Activated naive CD4-positive, alpha-beta T cell treated with anti-CD3 and anti-CD28 coated beads, Interleukin-2, amount 50 U/mL, for 24 hours (primary cell): Measurements from ENCODE around the gene ZBTB6.
"Not testable (repeated sequence)": the region's sequence is repeated elsewhere in the genome, so short reads cannot be mapped to it uniquely, and the experiment has no call there.

Experiments
- H3K27ac Mint-ChIP-seq: one replicate; pipeline ENCODE4 v1.8.0; 2021; ENCODE audit warnings: mild to moderate bottlenecking, mixed read lengths
- H3K27me3 Mint-ChIP-seq: one replicate; pipeline ENCODE4 v1.8.0; 2021; ENCODE audit warnings: mixed read lengths
- H3K36me3 Mint-ChIP-seq: one replicate; pipeline ENCODE4 v1.8.0; 2021; ENCODE audit warnings: mixed read lengths
- H3K4me1 Mint-ChIP-seq: one replicate; pipeline ENCODE4 v1.8.0; 2021; ENCODE audit warnings: mixed read lengths
- H3K4me3 Mint-ChIP-seq: one replicate; pipeline ENCODE4 v1.8.0; 2021; ENCODE audit warnings: mild to moderate bottlenecking, mixed read lengths
- H3K9me3 Mint-ChIP-seq: one replicate; pipeline ENCODE4 v1.8.0; 2021; ENCODE audit warnings: mixed read lengths

ZBTB6 gene

DNA sequence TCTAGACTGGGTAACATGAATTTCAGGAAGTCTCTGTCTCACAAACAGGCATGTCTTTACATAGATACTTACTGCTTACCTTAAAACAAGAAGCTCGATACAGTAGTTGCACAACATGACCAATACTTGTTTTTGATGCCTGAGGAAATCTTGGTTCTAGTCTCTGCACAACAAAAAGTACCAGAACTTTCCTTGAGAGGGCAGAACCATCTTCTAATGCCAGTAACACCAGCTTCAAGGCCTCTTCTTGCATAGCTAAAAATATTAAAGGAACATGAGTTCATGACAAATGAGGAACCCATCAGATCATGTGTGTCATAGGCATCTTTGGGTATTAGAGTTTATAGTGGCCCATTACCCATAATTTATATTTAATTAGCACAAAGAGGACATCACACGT, 30.0 kb downstream of the ZBTB6 start:
- H3K36me3 Mint-ChIP-seq: peaks cover 8% of the 10 kb centered on the region
- H3K27me3 Mint-ChIP-seq: no peaks in the 10 kb centered on the region
- peak overlapping the region; percentile 84 for H3K27ac Mint-ChIP-seq
- H3K4me1 Mint-ChIP-seq: peaks cover 7% of the 10 kb centered on the region
- H3K9me3 Mint-ChIP-seq: no peaks in the 10 kb centered on the region
- no peak overlapping the region for H3K4me3 Mint-ChIP-seq

DNA sequence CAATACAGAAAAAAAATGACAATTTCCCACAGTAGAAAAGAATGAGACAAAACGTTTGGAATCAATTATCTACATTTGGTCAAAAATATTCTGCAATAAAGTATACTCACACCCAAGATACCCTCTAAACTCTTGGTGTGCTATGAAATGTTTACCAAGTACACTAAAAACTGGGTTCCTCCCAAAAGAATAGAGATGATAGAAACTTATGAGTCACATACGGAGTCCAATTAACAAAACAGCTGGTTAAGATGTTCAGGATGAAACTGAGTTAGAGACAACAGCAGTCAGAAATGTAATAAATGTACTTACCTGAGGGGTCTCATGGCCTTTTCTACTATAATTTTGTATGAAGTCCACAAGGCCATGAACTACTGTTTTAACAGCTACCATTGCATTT, 33.7 kb downstream of the ZBTB6 start:
- H3K36me3 Mint-ChIP-seq: peaks cover 19% of the 10 kb centered on the region
- H3K4me1 Mint-ChIP-seq: peaks cover 12% of the 10 kb centered on the region
- no peaks in the 10 kb centered on the region for H3K27me3 Mint-ChIP-seq
- no peak overlapping the region for H3K27ac Mint-ChIP-seq
- no peak overlapping the region for H3K4me3 Mint-ChIP-seq
- no peaks in the 10 kb centered on the region for H3K9me3 Mint-ChIP-seq

DNA sequence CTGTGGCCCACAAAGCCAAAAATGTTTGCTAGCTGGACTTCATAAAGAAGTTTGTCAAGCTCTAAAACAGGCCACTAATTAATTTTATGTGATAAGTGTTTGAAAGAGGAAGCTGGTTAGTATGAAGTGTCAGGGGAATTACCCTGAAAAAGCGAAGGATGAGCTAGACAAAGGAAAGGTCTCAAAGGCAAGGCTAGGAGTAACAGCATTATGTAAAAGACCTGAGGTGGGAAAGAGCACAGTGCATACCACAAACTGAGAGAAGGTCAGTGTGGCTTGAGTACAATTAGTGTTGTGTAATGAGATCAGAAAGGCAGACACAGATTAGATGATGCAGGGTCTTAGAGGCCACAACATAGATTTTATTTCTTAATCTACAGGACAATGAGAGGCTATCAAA, 37.6 kb downstream of the ZBTB6 start:
- no peaks in the 10 kb centered on the region for H3K9me3 Mint-ChIP-seq
- H3K4me3 Mint-ChIP-seq: no peak overlapping the region
- peak overlapping the region; percentile 43 for H3K27ac Mint-ChIP-seq
- H3K4me1 Mint-ChIP-seq: peaks cover 5% of the 10 kb centered on the region
- H3K27me3 Mint-ChIP-seq: no peaks in the 10 kb centered on the region
- peaks cover 19% of the 10 kb centered on the region for H3K36me3 Mint-ChIP-seq

DNA sequence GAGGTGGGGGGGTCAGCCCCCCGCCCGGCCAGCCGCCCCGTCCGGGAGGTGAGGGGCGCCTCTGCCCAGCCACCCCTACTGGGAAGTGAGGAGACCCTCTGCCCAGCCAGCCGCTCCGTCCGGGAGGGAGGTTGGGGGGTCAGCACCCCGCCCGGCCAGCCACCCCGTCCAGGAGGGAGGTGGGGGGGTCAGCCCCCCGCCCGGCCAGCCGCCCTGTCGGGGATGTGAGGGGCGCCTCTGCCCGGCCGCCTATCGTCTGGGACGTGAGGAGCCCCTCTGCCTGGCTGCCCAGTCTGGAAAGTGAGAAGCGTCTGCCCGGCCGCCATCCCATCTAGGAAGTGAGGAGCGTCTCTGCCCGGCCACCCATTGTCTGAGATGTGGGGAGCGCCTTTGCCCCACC, 45.8 kb downstream of the ZBTB6 start:
- not testable (repeated sequence) for H3K9me3 Mint-ChIP-seq, H3K4me3 Mint-ChIP-seq, H3K4me1 Mint-ChIP-seq, H3K27me3 Mint-ChIP-seq, H3K27ac Mint-ChIP-seq
- H3K36me3 Mint-ChIP-seq: peaks cover 19% of the 10 kb centered on the region

DNA sequence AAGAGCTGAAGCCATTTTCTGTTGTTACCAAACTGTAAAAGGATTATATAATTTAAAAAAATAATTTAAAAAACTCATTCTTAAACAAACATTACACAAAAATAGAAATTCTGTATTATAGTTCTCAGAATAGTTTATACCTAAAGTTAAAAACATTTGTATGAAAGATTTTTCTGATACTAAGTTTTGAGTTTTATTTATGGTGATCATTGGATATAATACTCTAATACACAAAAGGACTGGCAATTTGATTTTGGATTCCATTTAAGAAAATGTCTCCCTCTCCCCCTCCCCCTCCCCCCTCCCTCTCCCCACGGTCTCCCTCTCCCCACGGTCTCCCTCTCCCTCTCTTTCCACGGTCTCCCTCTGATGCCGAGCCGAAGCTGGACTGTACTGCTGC, 47.0 kb downstream of the ZBTB6 start:
- H3K4me3 Mint-ChIP-seq: no peak overlapping the region
- H3K9me3 Mint-ChIP-seq: no peaks in the 10 kb centered on the region

DNA sequence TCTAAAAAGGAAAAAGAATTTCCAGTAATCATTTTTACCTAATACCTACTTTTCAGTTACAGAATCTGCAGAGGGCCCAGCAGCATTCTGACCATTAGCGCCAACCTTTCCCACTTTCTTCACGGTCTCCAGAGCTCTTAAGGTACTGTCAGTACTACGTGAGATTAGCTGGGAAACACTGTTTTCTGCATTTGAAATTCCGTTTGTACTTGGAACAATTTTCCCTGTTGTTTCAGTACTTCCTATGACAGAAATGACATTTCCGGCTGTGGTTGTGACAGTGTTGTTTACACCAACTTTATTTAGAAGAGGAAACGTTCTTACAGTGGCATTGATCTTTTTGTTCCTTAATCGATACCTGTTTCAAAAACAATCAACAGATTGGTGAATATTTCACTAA, 47.8 kb downstream of the ZBTB6 start:
- Mint-ChIP-seq H3K4me1 (peaks cover 9% of the 10 kb centered on the region), H3K27ac (peak overlapping the region; percentile 51), H3K9me3 (no peaks in the 10 kb centered on the region), H3K36me3 (peaks cover 12% of the 10 kb centered on the region), H3K4me3 (no peak overlapping the region), H3K27me3 (no peaks in the 10 kb centered on the region)

More for the DNA sequence above, 47.0 kb downstream of the ZBTB6 start:
- Mint-ChIP-seq H3K27ac (no peak overlapping the region), H3K36me3 (peaks cover 17% of the 10 kb centered on the region), H3K4me1 (peaks cover 9% of the 10 kb centered on the region), H3K27me3 (no peaks in the 10 kb centered on the region)

DNA sequence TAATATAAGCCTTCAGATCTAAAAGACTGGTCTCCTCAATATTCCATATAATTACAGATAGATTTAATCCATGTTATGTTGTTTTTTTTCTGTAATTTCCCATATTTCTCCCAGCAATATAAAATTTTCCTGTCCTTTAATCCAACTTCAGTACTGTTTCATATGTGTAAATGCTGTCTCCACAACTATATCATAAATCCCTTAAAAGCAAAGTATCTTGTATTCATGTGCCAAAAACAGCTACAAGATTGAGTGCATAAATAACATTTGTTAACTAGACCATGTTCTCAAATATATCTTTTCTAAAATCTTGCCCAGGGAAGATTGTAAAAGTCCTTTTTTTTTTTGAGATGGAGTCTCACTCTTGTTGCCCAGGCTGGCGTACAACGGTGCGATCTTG, 49.7 kb downstream of the ZBTB6 start:
- H3K36me3 Mint-ChIP-seq: peaks cover 18% of the 10 kb centered on the region
- no peak overlapping the region for H3K27ac Mint-ChIP-seq
- no peak overlapping the region for H3K4me3 Mint-ChIP-seq
- no peaks in the 10 kb centered on the region for H3K27me3 Mint-ChIP-seq
- H3K4me1 Mint-ChIP-seq: peaks cover 9% of the 10 kb centered on the region
- H3K9me3 Mint-ChIP-seq: no peaks in the 10 kb centered on the region

DNA sequence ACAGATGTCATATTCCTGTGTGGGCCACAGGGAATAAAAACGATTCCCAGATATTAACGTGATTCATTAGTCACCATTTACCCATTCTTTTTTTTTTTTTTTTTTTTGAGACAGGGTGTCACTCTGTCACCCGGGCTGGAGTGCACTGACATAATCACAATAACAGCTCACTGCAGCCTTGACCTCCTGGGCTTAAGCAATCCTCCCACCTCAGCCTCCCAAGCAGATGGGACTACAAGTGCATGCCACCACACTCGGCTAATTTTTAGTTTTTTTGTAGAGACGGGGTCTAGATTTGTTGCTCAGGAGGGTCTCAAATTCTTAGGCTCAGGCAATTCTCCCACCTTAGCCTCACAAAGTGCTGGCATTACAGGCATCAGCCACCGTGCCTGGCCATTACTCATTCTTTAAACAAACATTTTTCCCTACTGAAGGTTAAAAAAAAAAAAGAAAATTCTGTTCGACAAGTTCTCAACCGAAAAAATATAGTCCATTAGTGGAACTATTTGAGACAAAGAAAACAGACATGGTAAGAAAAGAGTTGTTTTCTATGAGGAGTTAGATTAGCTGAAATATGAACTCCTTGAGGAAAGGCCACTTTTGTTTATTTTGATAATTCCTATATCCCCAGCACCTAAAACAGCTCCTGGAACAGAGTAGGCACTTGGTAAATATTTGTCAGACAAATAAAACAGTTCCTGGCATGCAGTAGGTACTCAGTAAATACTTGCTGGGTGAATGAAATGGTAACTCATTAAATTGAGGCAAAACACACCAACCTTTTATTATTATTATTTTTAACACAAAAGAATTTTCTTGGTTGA, 52.6 kb downstream of the ZBTB6 start:
- H3K9me3 Mint-ChIP-seq: no peaks in the 10 kb centered on the region
- H3K36me3 Mint-ChIP-seq: peaks cover 14% of the 10 kb centered on the region
- no peak overlapping the region for H3K27ac Mint-ChIP-seq
- no peak overlapping the region for H3K4me3 Mint-ChIP-seq
- H3K27me3 Mint-ChIP-seq: no peaks in the 10 kb centered on the region
- H3K4me1 Mint-ChIP-seq: peaks cover 6% of the 10 kb centered on the region
